ENCODE data around the gene FBXO31.
A peak's percentile ranks its signal among the peaks of the same experiment; 100 is the strongest.

Gene FBXO31

GRCh38 chr16:87309620-87310525, 73.7 kb downstream of the FBXO31 start:
- no peak for DNase-seq (ENCODE audit: low read depth)

GRCh38 chr16:87308826-87309225, 74.8 kb downstream of the FBXO31 start:
- DNase-seq (ENCODE audit: low read depth), result no peak

- DNase-seq (ENCODE audit: low read depth), result no peak
These were observed 77.1 kb downstream of the FBXO31 start for GRCh38 chr16:87306516-87306915.

GRCh38 chr16:87305505-87306391, 77.8 kb downstream of the FBXO31 start:
- no peak for DNase-seq (ENCODE audit: low read depth)

GRCh38 chr16:87304951-87305350, 78.6 kb downstream of the FBXO31 start:
- DNase-seq (ENCODE audit: low read depth), result no peak

GRCh38 chr16:87303962-87304521, 79.5 kb downstream of the FBXO31 start:
- no peak for DNase-seq (ENCODE audit: low read depth)

GRCh38 chr16:87303431-87303930, 80.1 kb downstream of the FBXO31 start:
- DNase-seq (ENCODE audit: low read depth), result no peak

- DNase-seq (ENCODE audit: low read depth), result no peak
These were observed 84.6 kb downstream of the FBXO31 start for GRCh38 chr16:87298857-87299465.

GRCh38 chr16:87297918-87298631, 85.5 kb downstream of the FBXO31 start:
- peak; percentile 25 for DNase-seq (ENCODE audit: low read depth)

- no peak for DNase-seq (ENCODE audit: low read depth)
These were observed 86.2 kb downstream of the FBXO31 start for GRCh38 chr16:87297407-87297806.

- DNase-seq (ENCODE audit: low read depth), result no peak
These were observed 87.7 kb downstream of the FBXO31 start for GRCh38 chr16:87295661-87296531.

- no peak for DNase-seq (ENCODE audit: low read depth)
These were observed 88.3 kb downstream of the FBXO31 start for GRCh38 chr16:87295259-87295658.

- no peak for DNase-seq (ENCODE audit: low read depth)
These were observed 89.6 kb downstream of the FBXO31 start for GRCh38 chr16:87293990-87294389.

- no peak for DNase-seq (ENCODE audit: low read depth)
These were observed 91.6 kb downstream of the FBXO31 start for GRCh38 chr16:87291944-87292343.

GRCh38 chr16:87288753-87289362, 94.7 kb downstream of the FBXO31 start:
- no peak for DNase-seq (ENCODE audit: low read depth)

- DNase-seq (ENCODE audit: low read depth), result no peak
These were observed 96.5 kb downstream of the FBXO31 start for GRCh38 chr16:87286839-87287626.

- DNase-seq (ENCODE audit: low read depth), result no peak
These were observed 99.4 kb downstream of the FBXO31 start for GRCh38 chr16:87284183-87284582.

- DNase-seq (ENCODE audit: low read depth), result no peak
These were observed 104.4 kb downstream of the FBXO31 start for GRCh38 chr16:87279094-87279658.
